Ovary (tissue), 3 donors: Measurements from ENCODE around the gene FIBCD1.

ENCODE experiments used
- POLR2A ChIP-seq: fragments of 450-650 bp; IDR thresholded peaks from one replicate; pipeline ENCODE4 v1.6.1; 2017; ENCODE audit warnings: antibody characterized with exemption, mild to moderate bottlenecking, moderate library complexity
- TF ChIP-seq, protein P1 (sequence below), 3 donors: fragments of 450-650 bp in 2 of 3; fragments of 200-600 bp in 1 of 3; IDR thresholded peaks; one replicate each; pipeline versions ENCODE4 v1.5.1 to v1.8.0; 2016 to 2022; ENCODE audit warnings: antibody characterized with exemption in 3 of 3, mild to moderate bottlenecking in 1 of 3
- donor health status: DM: no; HTN: no; CAD: no.

DNA sequence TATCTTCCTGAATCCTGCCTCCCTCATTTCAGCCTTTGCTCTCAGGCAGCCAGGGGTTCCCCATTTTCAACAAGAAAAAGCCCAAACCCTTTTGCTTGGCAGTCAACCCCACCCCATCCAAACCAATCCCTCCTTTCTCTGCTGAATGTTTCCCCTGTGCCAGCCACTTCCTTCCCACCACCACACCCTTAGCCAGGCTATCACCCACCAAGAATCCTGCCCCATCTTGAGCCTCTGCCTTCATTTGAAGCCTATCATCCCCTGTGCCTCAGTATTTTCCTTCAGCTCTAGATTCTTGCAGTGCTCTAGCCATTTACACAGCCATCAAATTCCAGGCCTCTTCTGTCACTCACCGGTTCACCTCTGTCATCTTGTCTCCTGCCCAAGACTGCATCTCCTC lies 15.3 kb upstream of the FIBCD1 start:
- TF ChIP-seq, protein P1, sequence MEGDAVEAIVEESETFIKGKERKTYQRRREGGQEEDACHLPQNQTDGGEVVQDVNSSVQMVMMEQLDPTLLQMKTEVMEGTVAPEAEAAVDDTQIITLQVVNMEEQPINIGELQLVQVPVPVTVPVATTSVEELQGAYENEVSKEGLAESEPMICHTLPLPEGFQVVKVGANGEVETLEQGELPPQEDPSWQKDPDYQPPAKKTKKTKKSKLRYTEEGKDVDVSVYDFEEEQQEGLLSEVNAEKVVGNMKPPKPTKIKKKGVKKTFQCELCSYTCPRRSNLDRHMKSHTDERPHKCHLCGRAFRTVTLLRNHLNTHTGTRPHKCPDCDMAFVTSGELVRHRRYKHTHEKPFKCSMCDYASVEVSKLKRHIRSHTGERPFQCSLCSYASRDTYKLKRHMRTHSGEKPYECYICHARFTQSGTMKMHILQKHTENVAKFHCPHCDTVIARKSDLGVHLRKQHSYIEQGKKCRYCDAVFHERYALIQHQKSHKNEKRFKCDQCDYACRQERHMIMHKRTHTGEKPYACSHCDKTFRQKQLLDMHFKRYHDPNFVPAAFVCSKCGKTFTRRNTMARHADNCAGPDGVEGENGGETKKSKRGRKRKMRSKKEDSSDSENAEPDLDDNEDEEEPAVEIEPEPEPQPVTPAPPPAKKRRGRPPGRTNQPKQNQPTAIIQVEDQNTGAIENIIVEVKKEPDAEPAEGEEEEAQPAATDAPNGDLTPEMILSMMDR (IDR thresholded peaks at IDR 0.05): no peak
- TF ChIP-seq POLR2A: no peak
